ENCODE results near the gene PCGF2.

GRCh38 chr17:38712593-38712992, 35.5 kb downstream of the PCGF2 start:
- no peak for TF ChIP-seq POLR2A (conservative IDR thresholded peaks at IDR 0.05)
- no peak for TF ChIP-seq ZNF3 (CRISPR knock-in tag; IDR thresholded peaks at IDR 0.05)
- TF ChIP-seq EGR1 (conservative IDR thresholded peaks at IDR 0.05) = no peak

Measured in K562 (cell line).